Measurements from ENCODE around the gene RASA3. TPM values are rescaled to one million over a fixed set of nuclear protein-coding genes. Genes with fewer than 3 reads are reported as not detected.
A peak's percentile ranks its signal among the peaks of the same experiment; 100 is the strongest.

RASA3 gene
- total RNA-seq, 1 experiment from 2014 or later: 13.2 TPM

GRCh38 chr13:113952151-113952982 is 180.1 kb downstream of the RASA3 start:
- no peak for DNase-seq (ENCODE audit: low read depth)

GRCh38 chr13:113951246-113951999 is 181.0 kb downstream of the RASA3 start:
- DNase-seq (ENCODE audit: low read depth): peak; percentile 38

GRCh38 chr13:113950451-113951245 is 181.8 kb downstream of the RASA3 start:
- no peak for DNase-seq (ENCODE audit: low read depth)

GRCh38 chr13:113949546-113949945 is 182.9 kb downstream of the RASA3 start:
- no peak for DNase-seq (ENCODE audit: low read depth)

GRCh38 chr13:113948034-113948742 is 184.2 kb downstream of the RASA3 start:
- DNase-seq (ENCODE audit: low read depth): no peak

- peak; percentile 35 for DNase-seq (ENCODE audit: low read depth)
Observed at GRCh38 chr13:113947311-113948033, 185.0 kb downstream of the RASA3 start.

- no peak for DNase-seq (ENCODE audit: low read depth)
Observed at GRCh38 chr13:113946409-113947181, 185.8 kb downstream of the RASA3 start.

- no peak for DNase-seq (ENCODE audit: low read depth)
Observed at GRCh38 chr13:113945857-113946408, 186.5 kb downstream of the RASA3 start.

- DNase-seq (ENCODE audit: low read depth): no peak
Observed at GRCh38 chr13:113943821-113944565, 188.4 kb downstream of the RASA3 start.

GRCh38 chr13:113942591-113943103 is 189.8 kb downstream of the RASA3 start:
- no peak for DNase-seq (ENCODE audit: low read depth)

GRCh38 chr13:113941571-113942191 is 190.7 kb downstream of the RASA3 start:
- peak; percentile 21 for DNase-seq (ENCODE audit: low read depth)

- DNase-seq (ENCODE audit: low read depth): no peak
Observed at GRCh38 chr13:113939944-113940297, 192.5 kb downstream of the RASA3 start.

GRCh38 chr13:113939129-113939943 is 193.1 kb downstream of the RASA3 start:
- DNase-seq (ENCODE audit: low read depth): no peak

GRCh38 chr13:113938716-113939115 is 193.7 kb downstream of the RASA3 start:
- no peak for DNase-seq (ENCODE audit: low read depth)

- no peak for DNase-seq (ENCODE audit: low read depth)
Observed at GRCh38 chr13:113938246-113938645, 194.2 kb downstream of the RASA3 start.

- DNase-seq (ENCODE audit: low read depth): no peak
Observed at GRCh38 chr13:113937527-113938180, 194.8 kb downstream of the RASA3 start.

GRCh38 chr13:113937073-113937472 is 195.3 kb downstream of the RASA3 start:
- DNase-seq (ENCODE audit: low read depth): no peak
